HepG2 (cell line): ENCODE measurements around the gene FIBP. TPM values are rescaled to one million over a fixed set of nuclear protein-coding genes. Genes with fewer than 3 reads are reported as not detected.

Experiments used
- ARNTL ChIP-seq: sonication (generic); formaldehyde crosslinking; IDR thresholded peaks from 2 replicates; pipeline ENCODE4 v1.4.0; 2020; ENCODE audit warnings: mild to moderate bottlenecking, missing genetic modification reagents
- HOMEZ ChIP-seq: IDR thresholded peaks from 2 replicates; pipeline ENCODE4 v1.6.1; 2016; ENCODE audit warnings: low read depth
- MBD4 ChIP-seq: IDR thresholded peaks from 2 replicates; pipeline ENCODE4 v1.6.1; 2012; ENCODE audit warnings: low read length, inconsistent platforms, borderline replicate concordance
- MBNL3 ChIP-seq: fragments of 250-450 bp; sonication (Bioruptor Pico); conservative IDR thresholded peaks from 2 replicates; pipeline ENCODE4 v1.8.0; 2022; ENCODE audit warnings: mild to moderate bottlenecking, inconsistent platforms
- NFKBIZ ChIP-seq: IDR thresholded peaks from 2 replicates; pipeline ENCODE4 v1.6.1; 2018; ENCODE audit warnings: missing genetic modification reagents, missing compliant biosample characterization
- POGZ ChIP-seq: sonication (generic); formaldehyde crosslinking; IDR thresholded peaks from 2 replicates; pipeline ENCODE4 v1.4.0; 2020; ENCODE audit warnings: mild to moderate bottlenecking, missing genetic modification reagents
- SYNCRIP ChIP-seq: fragments of 200-400 bp; formaldehyde crosslinking; IDR thresholded peaks from 2 replicates; pipeline ENCODE4 v1.6.1; 2018; ENCODE audit warnings: mild to moderate bottlenecking, low read depth, low read length; ENCODE audit not compliant: insufficient read depth
- ZNF225 ChIP-seq: sonication (generic); formaldehyde crosslinking; IDR thresholded peaks from 2 replicates; pipeline ENCODE4 v1.4.0; 2020; ENCODE audit warnings: mild to moderate bottlenecking, missing genetic modification reagents
- ZNF44 ChIP-seq: sonication (generic); formaldehyde crosslinking; IDR thresholded peaks from 2 replicates; pipeline ENCODE4 v1.5.1; 2020; ENCODE audit warnings: mild to moderate bottlenecking, missing genetic modification reagents
- ZNF484 ChIP-seq: sonication (generic); formaldehyde crosslinking; IDR thresholded peaks from 2 replicates; pipeline ENCODE4 v1.5.1; 2020; ENCODE audit warnings: mild to moderate bottlenecking, low read depth, missing genetic modification reagents, borderline replicate concordance
- ZNF644 ChIP-seq: IDR thresholded peaks from 2 replicates; pipeline ENCODE4 v1.6.1; 2016; ENCODE audit warnings: low read depth
- ZNF766 ChIP-seq: sonication (generic); formaldehyde crosslinking; IDR thresholded peaks from 2 replicates; pipeline ENCODE4 v1.5.0; 2020; ENCODE audit warnings: missing genetic modification reagents, borderline replicate concordance
- ZNF777 ChIP-seq: sonication (generic); formaldehyde crosslinking; IDR thresholded peaks from 2 replicates; pipeline ENCODE4 v1.4.0; 2020; ENCODE audit warnings: missing genetic modification reagents
- polyA plus RNA-seq, 8 experiments: library from polyadenylated mRNA; depleted of rRNA in 3 of 8; stranded (reverse) in 7 of 8; unstranded in 1 of 8; fragments of >200 nt; fragmentation: Illumina TruSeq in 4 of 8; extraction: Trizol in 4 of 8; gene quantifications; 2 replicates each; pipeline versions ENCODE4 v1.2.1 to v1.2.3, GENCODE V29; 2011 to 2016; ENCODE audit warnings: low read depth in 4 of 8, missing spikeins in 1 of 8, mixed read lengths in 1 of 8; ENCODE audit not compliant: insufficient read depth in 1 of 8
- total RNA-seq, 5 experiments: library from RNA; depleted of rRNA; stranded (reverse); fragments of >200 nt; fragmentation: Illumina TruSeq; extraction: Trizol; gene quantifications; 2 replicates each; pipeline ENCODE4 v1.2.3, GENCODE V29; 2016; ENCODE audit warnings: low read depth in 1 of 5
- TF ChIP-seq, protein P1 (sequence below): sonication (generic); formaldehyde crosslinking; IDR thresholded peaks from 2 replicates; pipeline ENCODE4 v1.4.0; 2020; ENCODE audit warnings: missing genetic modification reagents

FIBP gene
- total and polyA plus RNA-seq, 2 of the 13 experiments (the other 11 are each of a cell fraction or from before 2014, with no cell fraction given), result 42.9 to 62.1 TPM

GRCh38 chr11:65856689-65857499 lies 31.4 kb downstream of the FIBP start (continued):
- TF ChIP-seq SYNCRIP (no peak), ZNF44 (CRISPR knock-in tag) (0 out of 2 replicates have a peak, but pooled peaks have one; percentile 53), POGZ (CRISPR knock-in tag) (peak; percentile 46; the same call in 1 of the 2 replicates), ZNF777 (CRISPR knock-in tag) (no peak), ZNF484 (CRISPR knock-in tag) (peak; percentile 68; the same call in 1 of the 2 replicates), ARNTL (CRISPR knock-in tag) (peak; percentile 70; the same call in 1 of the 2 replicates), MBD4 (no peak), HOMEZ (0 out of 2 replicates have a peak, but pooled peaks have one; percentile 23), MBNL3 (CRISPR knock-in tag) (no peak), NFKBIZ (CRISPR knock-in tag) (0 out of 2 replicates have a peak, but pooled peaks have one; percentile 44), ZNF766 (CRISPR knock-in tag) (no peak), ZNF644 (CRISPR knock-in tag) (no peak), ZNF225 (CRISPR knock-in tag) (no peak)
- TF ChIP-seq, protein P1, sequence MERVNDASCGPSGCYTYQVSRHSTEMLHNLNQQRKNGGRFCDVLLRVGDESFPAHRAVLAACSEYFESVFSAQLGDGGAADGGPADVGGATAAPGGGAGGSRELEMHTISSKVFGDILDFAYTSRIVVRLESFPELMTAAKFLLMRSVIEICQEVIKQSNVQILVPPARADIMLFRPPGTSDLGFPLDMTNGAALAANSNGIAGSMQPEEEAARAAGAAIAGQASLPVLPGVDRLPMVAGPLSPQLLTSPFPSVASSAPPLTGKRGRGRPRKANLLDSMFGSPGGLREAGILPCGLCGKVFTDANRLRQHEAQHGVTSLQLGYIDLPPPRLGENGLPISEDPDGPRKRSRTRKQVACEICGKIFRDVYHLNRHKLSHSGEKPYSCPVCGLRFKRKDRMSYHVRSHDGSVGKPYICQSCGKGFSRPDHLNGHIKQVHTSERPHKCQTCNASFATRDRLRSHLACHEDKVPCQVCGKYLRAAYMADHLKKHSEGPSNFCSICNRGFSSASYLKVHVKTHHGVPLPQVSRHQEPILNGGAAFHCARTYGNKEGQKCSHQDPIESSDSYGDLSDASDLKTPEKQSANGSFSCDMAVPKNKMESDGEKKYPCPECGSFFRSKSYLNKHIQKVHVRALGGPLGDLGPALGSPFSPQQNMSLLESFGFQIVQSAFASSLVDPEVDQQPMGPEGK (CRISPR knock-in tag), result peak; percentile 73
